Activated T-helper 1 cell treated with anti-CD3 and anti-CD28 coated beads, Interleukin-12 subunit alpha, Interleukin-12 subunit beta, Interleukin-2, Interleukin-4 antibody, amounts not matched to agents 30 ng/mL and 10 ng/mL and 1 ng/mL, durations not matched to agents 14 hours and 24 hours and 36 hours (primary cell): ENCODE results near the gene SH3PXD2B. TPM values are rescaled to one million over a fixed set of nuclear protein-coding genes. Genes with fewer than 3 reads are reported as not detected.

Experiments used
- DNase-seq: peaks from one replicate; pipeline ENCODE4 v3.0.0; 2021; ENCODE audit warnings: low spot score
- H3K27ac Mint-ChIP-seq: one replicate; pipeline ENCODE4 v1.8.0; 2021; ENCODE audit warnings: mild to moderate bottlenecking, mixed read lengths
- H3K27me3 Mint-ChIP-seq: one replicate; pipeline ENCODE4 v1.8.0; 2022; ENCODE audit warnings: mild to moderate bottlenecking, moderate library complexity, mixed read lengths; ENCODE audit not compliant: insufficient read depth
- H3K36me3 Mint-ChIP-seq: one replicate; pipeline ENCODE4 v1.8.0; 2021; ENCODE audit warnings: low read depth, mixed read lengths
- H3K4me1 Mint-ChIP-seq: one replicate; pipeline ENCODE4 v1.8.0; 2021; ENCODE audit warnings: low read depth, mixed read lengths
- H3K4me3 Mint-ChIP-seq: one replicate; pipeline ENCODE4 v1.8.0; 2021; ENCODE audit warnings: mild to moderate bottlenecking, moderate library complexity, mixed read lengths
- H3K9me3 Mint-ChIP-seq: one replicate; pipeline ENCODE4 v1.8.0; 2021; ENCODE audit warnings: mixed read lengths
- intact Hi-C: fragments of 100-400 bp; cut with micrococcal nuclease; formaldehyde crosslinking; loops from one replicate; pipeline ENCODE4 v1.15.1; 2024
- total RNA-seq: library from RNA; stranded (reverse); gene quantifications from 2 replicates; pipeline ENCODE4 v1.2.3, GENCODE V29; 2022

SH3PXD2B gene
- total RNA-seq, 1 donor from 2014 or later, result 0.26 TPM

DNA sequence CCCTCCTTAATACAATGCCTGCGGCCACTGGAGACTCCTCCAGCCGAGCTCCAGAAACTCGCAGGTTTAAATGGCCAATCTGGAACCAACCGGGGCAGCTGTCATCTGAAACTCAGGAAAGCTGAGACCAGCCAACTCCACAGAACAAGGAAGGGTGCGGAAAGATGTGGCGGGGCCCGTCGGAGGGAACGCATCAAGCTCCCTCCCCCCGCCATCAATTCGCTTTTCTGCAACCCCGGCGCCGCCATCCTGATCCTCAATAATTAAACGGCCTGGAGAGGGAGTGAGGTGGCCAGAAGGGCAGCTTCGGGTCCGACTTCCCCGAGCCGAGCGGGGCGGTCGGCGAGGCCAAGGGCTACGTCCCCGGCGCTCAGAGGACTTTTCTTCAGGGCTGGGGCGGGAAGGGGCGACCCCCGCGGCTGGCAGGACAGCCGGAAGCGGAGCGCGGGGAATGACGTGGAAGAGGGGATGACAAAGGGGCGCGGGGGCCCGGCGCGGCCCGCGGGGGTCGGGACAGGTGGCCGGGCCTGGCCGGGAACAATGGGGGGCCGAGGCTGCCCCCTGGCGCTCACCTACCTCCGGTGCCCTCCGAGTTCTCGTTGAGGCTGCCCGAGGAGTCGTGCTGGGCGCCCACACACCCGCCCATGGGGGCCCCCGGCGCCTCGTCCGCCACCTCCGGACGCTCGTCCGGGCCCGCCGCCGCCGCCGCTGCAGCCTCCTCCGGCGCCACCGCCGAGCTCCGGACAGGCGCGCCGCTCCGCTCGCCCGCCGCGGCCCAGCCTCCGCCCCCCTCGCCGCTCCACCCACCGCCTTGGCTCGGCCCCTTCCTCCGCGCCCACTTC lies 171.1 kb downstream of the SH3PXD2B start, which contains the start of gene UBTD2:
UBTD2 (minus strand) TSS at position 745 of the 842 bp plus-strand sequence; CDS start at position 646, 99 bp downstream.
- H3K4me1 Mint-ChIP-seq, result peaks cover 16% of the 10 kb centered on the region
- H3K9me3 Mint-ChIP-seq, result no peaks in the 10 kb centered on the region
- H3K27ac Mint-ChIP-seq, result peak within 1 kb of the TSS; percentile 73
- H3K36me3 Mint-ChIP-seq, result no peaks in the 10 kb centered on the region
- intact Hi-C loops, result loop anchor here (1.0 to 5.0 kb wide), 5 partner anchors 46 to 896 kb away; partner anchors contain the start of gene NPM1
- H3K27me3 Mint-ChIP-seq, result peaks cover 30% of the 10 kb centered on the region
- peak within 1 kb of the TSS; percentile 87 for H3K4me3 Mint-ChIP-seq
- DNase-seq, result peak; percentile 74

DNA sequence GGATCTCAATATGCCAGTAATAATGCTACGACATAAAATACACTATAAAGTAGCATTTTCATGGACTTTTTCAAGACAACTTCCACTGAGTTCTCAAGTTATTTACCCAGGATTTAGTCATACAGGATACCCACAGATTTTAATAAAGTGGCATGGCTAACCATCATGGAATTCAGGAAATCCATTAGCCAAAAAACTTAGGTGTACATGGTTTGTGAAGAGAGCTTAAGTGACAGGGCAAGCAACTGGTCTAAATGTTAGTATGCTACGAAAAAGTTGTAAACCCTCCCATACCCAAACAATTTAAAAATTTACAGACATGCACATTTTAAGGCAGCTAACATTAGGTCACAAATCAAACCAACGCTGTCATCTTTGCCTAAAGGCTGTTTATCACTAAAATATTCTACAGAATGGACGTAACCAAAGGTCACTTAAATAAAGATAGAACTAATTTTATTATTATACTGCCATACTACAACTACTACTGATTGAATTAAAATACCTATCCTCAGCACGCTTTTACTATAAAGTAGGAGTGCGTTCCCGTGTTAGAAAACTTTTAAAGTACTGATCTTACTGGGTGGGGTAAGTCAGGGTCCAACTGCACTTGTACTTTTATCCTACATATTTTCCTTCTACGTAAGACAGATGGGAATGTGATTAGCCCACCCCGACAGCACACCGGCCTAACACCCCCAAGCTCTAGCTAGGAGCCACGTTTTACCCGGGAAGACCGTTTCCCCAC lies 171.9 kb downstream of the SH3PXD2B start:
- no peaks in the 10 kb centered on the region for H3K9me3 Mint-ChIP-seq
- peak overlapping the region; percentile 73 for H3K27ac Mint-ChIP-seq
- H3K27me3 Mint-ChIP-seq, result peaks cover 30% of the 10 kb centered on the region
- peaks cover 16% of the 10 kb centered on the region for H3K4me1 Mint-ChIP-seq
- no peak for DNase-seq
- intact Hi-C loops, result loop anchor here (1.0 to 5.0 kb wide), 5 partner anchors 45 to 895 kb away; partner anchors contain the start of gene NPM1
- peak overlapping the region; percentile 87 for H3K4me3 Mint-ChIP-seq
- no peaks in the 10 kb centered on the region for H3K36me3 Mint-ChIP-seq

DNA sequence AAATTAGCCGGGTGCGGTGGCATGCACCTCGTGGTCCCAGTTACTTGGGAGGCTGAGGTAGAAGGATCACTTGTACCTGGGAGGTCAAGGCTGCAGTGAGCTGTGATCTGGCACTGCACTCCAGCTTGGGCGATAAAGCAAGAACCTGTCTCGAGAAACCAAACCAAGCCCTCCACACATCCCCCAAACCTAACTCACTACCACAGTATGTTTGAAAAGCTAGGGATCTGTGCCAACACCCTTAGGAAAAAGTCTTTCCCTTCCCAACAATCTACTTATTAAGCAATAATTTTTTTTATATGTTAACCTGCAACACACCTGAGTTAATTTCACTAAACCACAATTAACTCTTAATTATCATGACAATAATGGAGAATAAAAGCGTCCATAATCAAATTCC lies 173.0 kb downstream of the SH3PXD2B start:
- peaks cover 17% of the 10 kb centered on the region for H3K4me1 Mint-ChIP-seq
- DNase-seq, result no peak
- intact Hi-C loops, result loop anchor here (5.0 kb wide), 3 partner anchors 44 to 894 kb away; partner anchors contain the start of gene NPM1
- H3K4me3 Mint-ChIP-seq, result peak overlapping the region; percentile 62
- H3K27ac Mint-ChIP-seq, result no peak overlapping the region
- H3K27me3 Mint-ChIP-seq, result peaks cover 30% of the 10 kb centered on the region
- no peaks in the 10 kb centered on the region for H3K36me3 Mint-ChIP-seq
- H3K9me3 Mint-ChIP-seq, result no peaks in the 10 kb centered on the region

DNA sequence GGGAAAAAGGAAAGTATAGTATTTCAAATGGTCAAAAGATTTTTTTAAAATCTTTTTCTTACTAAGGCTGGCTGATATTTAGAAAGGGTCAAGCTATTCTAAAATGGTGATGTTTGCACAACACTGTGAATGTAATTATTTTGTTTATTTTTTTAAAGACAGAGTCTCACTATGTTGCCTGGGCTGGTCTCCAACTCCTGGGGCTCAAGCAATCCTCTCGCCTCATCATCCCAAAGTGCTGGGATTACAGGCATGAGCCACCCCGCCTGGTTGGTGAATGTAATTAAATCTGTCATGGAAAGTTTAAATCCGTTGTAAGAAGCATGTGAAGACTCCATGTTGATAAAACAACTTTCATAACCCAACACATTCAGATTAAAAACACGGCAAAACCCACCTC lies 173.4 kb downstream of the SH3PXD2B start:
- H3K4me1 Mint-ChIP-seq, result peaks cover 21% of the 10 kb centered on the region
- no peaks in the 10 kb centered on the region for H3K36me3 Mint-ChIP-seq
- H3K9me3 Mint-ChIP-seq, result no peaks in the 10 kb centered on the region
- no peak overlapping the region for H3K27ac Mint-ChIP-seq
- peaks cover 28% of the 10 kb centered on the region for H3K27me3 Mint-ChIP-seq
- no peak overlapping the region for H3K4me3 Mint-ChIP-seq
- no peak for DNase-seq
- intact Hi-C loops, result loop anchor here (5.0 kb wide), 3 partner anchors 44 to 894 kb away; partner anchors contain the start of gene NPM1

DNA sequence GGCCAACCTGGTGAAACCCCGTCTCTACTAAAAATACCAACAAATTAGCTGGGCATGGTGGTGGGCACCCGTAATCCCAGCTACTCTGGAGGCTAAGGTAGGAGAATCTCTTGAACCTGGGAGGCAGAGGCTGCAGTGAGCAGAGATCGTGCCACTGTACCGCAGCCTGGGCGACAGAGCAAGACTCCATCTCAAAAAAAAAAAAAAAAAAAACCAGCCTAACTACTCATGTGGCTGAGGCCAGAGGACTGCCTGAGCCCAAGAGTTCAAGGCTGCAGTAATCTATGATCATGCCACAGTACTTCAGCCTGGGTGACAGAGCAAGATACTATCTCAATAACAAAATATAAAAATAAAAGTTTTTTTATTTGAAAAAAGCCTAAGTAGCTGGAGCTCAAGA lies 174.0 kb downstream of the SH3PXD2B start:
- intact Hi-C loops, result loop anchor here (5.0 kb wide), 3 partner anchors 43 to 893 kb away; partner anchors contain the start of gene NPM1
- Mint-ChIP-seq H3K27me3 (peaks cover 22% of the 10 kb centered on the region), H3K4me1 (peaks cover 27% of the 10 kb centered on the region), H3K27ac (no peak overlapping the region), H3K4me3 (no peak overlapping the region), H3K9me3 (no peaks in the 10 kb centered on the region), H3K36me3 (no peaks in the 10 kb centered on the region)
- DNase-seq, result no peak

DNA sequence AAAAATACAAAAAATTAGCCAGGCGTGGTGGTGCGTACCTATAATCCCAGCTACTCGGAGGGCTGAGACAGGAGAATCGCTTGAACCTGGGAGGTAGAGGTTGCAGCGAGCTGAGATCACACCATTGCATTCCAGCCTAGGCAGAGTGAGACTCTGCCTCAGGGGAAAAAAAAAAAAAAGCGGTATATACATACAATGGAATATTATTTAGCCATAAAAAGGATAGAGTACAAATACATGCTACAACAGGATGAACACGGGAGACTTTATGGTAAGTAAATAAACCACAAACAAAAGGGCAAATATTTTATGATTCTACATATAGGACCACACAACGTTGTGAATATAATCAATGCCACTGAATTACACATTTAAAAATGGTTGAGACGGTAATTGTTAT lies 176.0 kb downstream of the SH3PXD2B start:
- H3K4me1 Mint-ChIP-seq, result peaks cover 34% of the 10 kb centered on the region
- intact Hi-C loops, result no loop called here

DNA sequence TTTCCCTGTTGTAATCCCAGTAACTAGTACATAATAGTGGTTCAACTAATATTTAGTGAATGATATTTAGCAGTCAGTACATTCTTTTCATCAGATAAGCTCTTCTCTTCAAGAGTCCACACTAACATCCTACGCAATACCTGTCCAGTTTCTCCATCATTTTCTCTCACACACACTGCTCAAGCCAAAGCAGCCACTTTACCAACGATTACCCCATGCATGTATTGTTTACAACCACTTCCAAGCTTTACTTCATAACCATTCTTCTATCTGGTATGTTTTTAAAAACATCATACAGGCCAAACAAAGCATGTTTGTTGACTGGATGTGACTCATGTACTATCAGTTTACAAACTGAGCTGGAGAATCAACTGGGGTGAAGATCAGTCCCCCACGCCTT lies 178.1 kb downstream of the SH3PXD2B start:
- peaks cover 18% of the 10 kb centered on the region for H3K4me1 Mint-ChIP-seq
- H3K27ac Mint-ChIP-seq, result no peak overlapping the region
- peaks cover 3% of the 10 kb centered on the region for H3K36me3 Mint-ChIP-seq
- H3K4me3 Mint-ChIP-seq, result no peak overlapping the region
- DNase-seq, result no peak
- no peaks in the 10 kb centered on the region for H3K9me3 Mint-ChIP-seq
- intact Hi-C loops, result no loop called here
- peaks cover 2% of the 10 kb centered on the region for H3K27me3 Mint-ChIP-seq

More for the DNA sequence above, 176.0 kb downstream of the SH3PXD2B start:
- no peak overlapping the region for H3K4me3 Mint-ChIP-seq
- H3K9me3 Mint-ChIP-seq, result no peaks in the 10 kb centered on the region
- DNase-seq, result no peak
- H3K27me3 Mint-ChIP-seq, result peaks cover 10% of the 10 kb centered on the region
- peaks cover 3% of the 10 kb centered on the region for H3K36me3 Mint-ChIP-seq
- H3K27ac Mint-ChIP-seq, result no peak overlapping the region

Other genes with a start within 250 kb of the SH3PXD2B start
- gene UBTD2, start 170.8 kb downstream of the SH3PXD2B start, total RNA-seq, result 5.0 and 6.1 TPM in 2 replicates
- 0.05 and 0.12 TPM in 2 replicates for gene NEURL1B, start 186.7 kb upstream of the SH3PXD2B start, total RNA-seq